Esophagus squamous epithelium (tissue), 5 donors: ENCODE data around the gene ZNF488. TPM values are rescaled to one million over a fixed set of nuclear protein-coding genes. Genes with fewer than 3 reads are reported as not detected.

Experiments
- DNase-seq: peaks from one replicate; lab custom pipeline; 2025; lab: John Stamatoyannopoulos, UW
- H3K27ac ChIP-seq, 4 donors: fragments of 200-600 bp; sonication (generic); one replicate each; pipeline ENCODE4 v1.5.1; 2016 to 2019; ENCODE audit warnings: mild to moderate bottlenecking in 1 of 4
- H3K27me3 ChIP-seq, 4 donors: fragments of 200-600 bp; sonication (generic); 1 replicate in 3 of 4; 2 replicates in 1 of 4; pipeline versions ENCODE4 v1.5.1 to v1.6.0; 2017 to 2021; ENCODE audit warnings: antibody characterized with exemption in 1 of 4
- H3K36me3 ChIP-seq, 3 donors: fragments of 200-600 bp; sonication (generic); one replicate each; pipeline ENCODE4 v1.5.1; 2016 to 2019
- H3K4me1 ChIP-seq, 3 donors: fragments of 200-600 bp; sonication (generic); one replicate each; pipeline ENCODE4 v1.5.1; 2017 to 2019
- H3K4me3 ChIP-seq, 4 donors: fragments of 200-600 bp; sonication (generic); 1 replicate in 3 of 4; 2 replicates in 1 of 4; pipeline ENCODE4 v1.5.1; 2016 to 2019; ENCODE audit warnings: mild to moderate bottlenecking in 2 of 4, moderate library complexity in 1 of 4
- H3K9me3 ChIP-seq, 3 donors: fragments of 200-600 bp; sonication (generic); one replicate each; pipeline ENCODE4 v1.5.1; 2016 to 2019
- POLR2A ChIP-seq, 4 donors: fragments of 450-650 bp; IDR thresholded peaks; one replicate each; pipeline ENCODE4 v1.6.1; 2017; ENCODE audit warnings: antibody characterized with exemption in 4 of 4, mild to moderate bottlenecking in 4 of 4, moderate library complexity in 3 of 4
- WGBS, 2 donors: methylation state at CpG; one replicate each; pipeline ENCODE4 v1.1.5; 2018; 5-methylcytosine and 5-hydroxymethylcytosine counted together
- intact Hi-C: fragments of 100-400 bp; cut with DNase I; formaldehyde crosslinking; loops from one replicate; pipeline ENCODE4 v1.15.0; 2022
- total RNA-seq, 4 donors: library from RNA; depleted of rRNA; stranded (reverse); fragments of >200 nt; gene quantifications; one replicate each; pipeline ENCODE4 v1.1.0, GENCODE V29; 2016
- TF ChIP-seq, protein P1 (sequence below), 6 experiments: fragments of 450-650 bp in 4 of 6; fragments of 200-600 bp in 2 of 6; sonication (generic) in 2 of 6; IDR thresholded peaks; one replicate each; pipeline ENCODE4 v1.5.1; 2016 to 2019; ENCODE audit warnings: antibody characterized with exemption in 6 of 6, mild to moderate bottlenecking in 4 of 6, moderate library complexity in 4 of 6
- donor health status: DM: yes; HTN: yes; CAD: no.

The ZNF488 gene
- total RNA-seq, 4 donors from 2014 or later: 0.29 to 1.4 (median 0.73) TPM

DNA sequence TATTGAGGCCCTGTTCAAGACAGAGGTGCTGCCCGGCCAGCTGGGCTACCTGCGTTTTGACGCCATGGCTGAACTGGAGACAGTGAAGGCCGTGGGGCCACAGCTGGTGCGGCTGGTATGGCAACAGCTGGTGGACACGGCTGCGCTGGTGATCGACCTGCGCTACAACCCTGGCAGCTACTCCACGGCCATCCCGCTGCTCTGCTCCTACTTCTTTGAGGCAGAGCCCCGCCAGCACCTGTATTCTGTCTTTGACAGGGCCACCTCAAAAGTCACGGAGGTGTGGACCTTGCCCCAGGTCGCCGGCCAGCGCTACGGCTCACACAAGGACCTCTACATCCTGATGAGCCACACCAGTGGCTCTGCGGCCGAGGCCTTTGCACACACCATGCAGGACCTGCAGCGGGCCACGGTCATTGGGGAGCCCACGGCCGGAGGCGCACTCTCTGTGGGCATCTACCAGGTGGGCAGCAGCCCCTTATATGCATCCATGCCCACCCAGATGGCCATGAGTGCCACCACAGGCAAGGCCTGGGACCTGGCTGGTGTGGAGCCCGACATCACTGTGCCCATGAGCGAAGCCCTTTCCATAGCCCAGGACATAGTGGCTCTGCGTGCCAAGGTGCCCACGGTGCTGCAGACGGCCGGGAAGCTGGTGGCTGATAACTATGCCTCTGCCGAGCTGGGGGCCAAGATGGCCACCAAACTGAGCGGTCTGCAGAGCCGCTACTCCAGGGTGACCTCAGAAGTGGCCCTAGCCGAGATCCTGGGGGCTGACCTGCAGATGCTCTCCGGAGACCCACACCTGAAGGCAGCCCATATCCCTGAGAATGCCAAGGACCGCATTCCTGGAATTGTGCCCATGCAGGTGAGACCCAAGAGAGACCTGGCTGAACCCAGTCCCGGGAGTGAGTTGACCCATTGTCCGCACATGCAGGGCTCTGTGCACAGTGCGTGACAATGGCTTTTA lies 33.1 kb downstream of the ZNF488 start:
- DNase-seq: no peak
- no peak overlapping the region for H3K27ac ChIP-seq
- no peak for TF ChIP-seq POLR2A (IDR thresholded peaks at IDR 0.05)
- TF ChIP-seq, protein P1, sequence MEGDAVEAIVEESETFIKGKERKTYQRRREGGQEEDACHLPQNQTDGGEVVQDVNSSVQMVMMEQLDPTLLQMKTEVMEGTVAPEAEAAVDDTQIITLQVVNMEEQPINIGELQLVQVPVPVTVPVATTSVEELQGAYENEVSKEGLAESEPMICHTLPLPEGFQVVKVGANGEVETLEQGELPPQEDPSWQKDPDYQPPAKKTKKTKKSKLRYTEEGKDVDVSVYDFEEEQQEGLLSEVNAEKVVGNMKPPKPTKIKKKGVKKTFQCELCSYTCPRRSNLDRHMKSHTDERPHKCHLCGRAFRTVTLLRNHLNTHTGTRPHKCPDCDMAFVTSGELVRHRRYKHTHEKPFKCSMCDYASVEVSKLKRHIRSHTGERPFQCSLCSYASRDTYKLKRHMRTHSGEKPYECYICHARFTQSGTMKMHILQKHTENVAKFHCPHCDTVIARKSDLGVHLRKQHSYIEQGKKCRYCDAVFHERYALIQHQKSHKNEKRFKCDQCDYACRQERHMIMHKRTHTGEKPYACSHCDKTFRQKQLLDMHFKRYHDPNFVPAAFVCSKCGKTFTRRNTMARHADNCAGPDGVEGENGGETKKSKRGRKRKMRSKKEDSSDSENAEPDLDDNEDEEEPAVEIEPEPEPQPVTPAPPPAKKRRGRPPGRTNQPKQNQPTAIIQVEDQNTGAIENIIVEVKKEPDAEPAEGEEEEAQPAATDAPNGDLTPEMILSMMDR (IDR thresholded peaks at IDR 0.05): no peak

GRCh38 chr10:47349941-47350371 lies 34.1 kb downstream of the ZNF488 start:
- no peaks in the 10 kb centered on the region for H3K36me3 ChIP-seq
- H3K4me3 ChIP-seq: no peak overlapping the region
- no peak for DNase-seq
- intact Hi-C loops: no loop called here
- no peaks in the 10 kb centered on the region for H3K9me3 ChIP-seq
- H3K4me1 ChIP-seq: no peaks in the 10 kb centered on the region
- H3K27me3 ChIP-seq: no peaks in the 10 kb centered on the region
- TF ChIP-seq, protein P1 (IDR thresholded peaks at IDR 0.05): no peak
- TF ChIP-seq POLR2A (IDR thresholded peaks at IDR 0.05): no peak
- no peak overlapping the region for H3K27ac ChIP-seq
- 80 to 93% methylated on average over 1 to 24 of the region's 31 CpGs for WGBS, 2 donors

More for the DNA sequence above, 33.1 kb downstream of the ZNF488 start:
- no peaks in the 10 kb centered on the region for H3K9me3 ChIP-seq
- H3K4me1 ChIP-seq: no peaks in the 10 kb centered on the region
- no peak overlapping the region for H3K4me3 ChIP-seq
- 90 to 92% methylated on average over 6 to 8 of the region's 39 CpGs for WGBS, 2 donors
- H3K27me3 ChIP-seq: no peaks in the 10 kb centered on the region
- H3K36me3 ChIP-seq: no peaks in the 10 kb centered on the region
- intact Hi-C loops: no loop called here

GRCh38 chr10:47349516-47349915 lies 34.6 kb downstream of the ZNF488 start:
- Histone ChIP-seq H3K36me3 (no peaks in the 10 kb centered on the region), H3K9me3 (no peaks in the 10 kb centered on the region), H3K4me3 (no peak overlapping the region), H3K27me3 (no peaks in the 10 kb centered on the region), H3K27ac (no peak overlapping the region), H3K4me1 (no peaks in the 10 kb centered on the region)
- no peak for DNase-seq
- intact Hi-C loops: no loop called here
- no peak for TF ChIP-seq POLR2A (IDR thresholded peaks at IDR 0.05)
- TF ChIP-seq, protein P1 (IDR thresholded peaks at IDR 0.05): no peak
- 80 to 96% methylated on average over 3 to 15 of the region's 22 CpGs for WGBS, 2 donors

DNA sequence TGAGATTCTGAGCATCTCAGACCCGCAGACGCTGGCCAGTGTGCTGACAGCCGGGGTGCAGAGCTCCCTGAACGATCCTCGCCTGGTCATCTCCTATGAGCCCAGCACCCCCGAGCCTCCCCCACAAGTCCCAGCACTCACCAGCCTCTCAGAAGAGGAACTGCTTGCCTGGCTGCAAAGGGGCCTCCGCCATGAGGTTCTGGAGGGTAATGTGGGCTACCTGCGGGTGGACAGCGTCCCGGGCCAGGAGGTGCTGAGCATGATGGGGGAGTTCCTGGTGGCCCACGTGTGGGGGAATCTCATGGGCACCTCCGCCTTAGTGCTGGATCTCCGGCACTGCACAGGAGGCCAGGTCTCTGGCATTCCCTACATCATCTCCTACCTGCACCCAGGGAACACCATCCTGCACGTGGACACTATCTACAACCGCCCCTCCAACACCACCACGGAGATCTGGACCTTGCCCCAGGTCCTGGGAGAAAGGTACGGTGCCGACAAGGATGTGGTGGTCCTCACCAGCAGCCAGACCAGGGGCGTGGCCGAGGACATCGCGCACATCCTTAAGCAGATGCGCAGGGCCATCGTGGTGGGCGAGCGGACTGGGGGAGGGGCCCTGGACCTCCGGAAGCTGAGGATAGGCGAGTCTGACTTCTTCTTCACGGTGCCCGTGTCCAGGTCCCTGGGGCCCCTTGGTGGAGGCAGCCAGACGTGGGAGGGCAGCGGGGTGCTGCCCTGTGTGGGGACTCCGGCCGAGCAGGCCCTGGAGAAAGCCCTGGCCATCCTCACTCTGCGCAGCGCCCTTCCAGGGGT lies 35.2 kb downstream of the ZNF488 start:
- Histone ChIP-seq H3K4me1 (no peaks in the 10 kb centered on the region), H3K9me3 (no peaks in the 10 kb centered on the region), H3K4me3 (no peak overlapping the region), H3K27me3 (no peaks in the 10 kb centered on the region), H3K27ac (no peak overlapping the region), H3K36me3 (no peaks in the 10 kb centered on the region)
- no peak for TF ChIP-seq POLR2A (IDR thresholded peaks at IDR 0.05)
- TF ChIP-seq, protein P1 (IDR thresholded peaks at IDR 0.05): no peak
- intact Hi-C loops: no loop called here
- no peak for DNase-seq
- no CpG with 5 or more reads among the region's 36 CpGs for WGBS, 2 donors
